ENCODE measurements around the gene FOXK2.
A peak's percentile ranks its signal among the peaks of the same experiment; 100 is the strongest.
"Not testable (repeated sequence)": the region's sequence is repeated elsewhere in the genome, so short reads cannot be mapped to it uniquely, and the experiment has no call there.

Gene FOXK2

DNA sequence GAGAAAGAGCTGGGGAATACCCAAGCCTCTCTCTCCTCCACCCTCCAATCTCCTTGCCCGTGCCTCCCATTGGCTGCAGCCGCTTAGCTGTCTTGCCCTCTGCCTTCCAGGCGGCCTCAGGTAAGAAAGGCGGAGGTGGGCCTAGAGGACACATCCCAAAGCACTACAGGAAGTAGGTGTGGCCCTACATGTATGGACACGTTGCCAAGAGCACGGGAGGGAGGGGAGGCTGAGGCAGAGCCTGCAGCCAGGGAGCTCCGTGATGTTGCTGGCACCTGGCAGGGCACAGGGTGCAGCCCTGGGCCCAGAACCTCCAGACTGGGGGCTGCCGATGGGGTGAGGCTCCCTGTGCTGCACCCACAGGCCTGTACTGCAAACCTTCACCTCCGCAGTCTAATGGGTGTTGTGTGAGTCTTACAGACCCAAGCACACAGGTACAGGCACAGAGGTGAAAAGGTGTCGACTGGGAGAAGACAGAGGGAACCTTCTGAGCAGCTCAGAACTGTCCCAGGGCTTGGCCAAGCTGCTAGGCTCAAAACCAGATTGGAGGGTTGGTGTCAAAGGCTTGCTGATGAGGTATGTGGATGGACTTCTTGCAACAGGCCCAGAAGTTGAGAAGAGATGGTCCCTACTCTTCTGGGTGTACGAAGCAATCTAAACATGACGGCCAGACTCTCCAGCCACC, 23.5 kb upstream of the FOXK2 start:
- DNase-seq: peak; percentile 49

DNA sequence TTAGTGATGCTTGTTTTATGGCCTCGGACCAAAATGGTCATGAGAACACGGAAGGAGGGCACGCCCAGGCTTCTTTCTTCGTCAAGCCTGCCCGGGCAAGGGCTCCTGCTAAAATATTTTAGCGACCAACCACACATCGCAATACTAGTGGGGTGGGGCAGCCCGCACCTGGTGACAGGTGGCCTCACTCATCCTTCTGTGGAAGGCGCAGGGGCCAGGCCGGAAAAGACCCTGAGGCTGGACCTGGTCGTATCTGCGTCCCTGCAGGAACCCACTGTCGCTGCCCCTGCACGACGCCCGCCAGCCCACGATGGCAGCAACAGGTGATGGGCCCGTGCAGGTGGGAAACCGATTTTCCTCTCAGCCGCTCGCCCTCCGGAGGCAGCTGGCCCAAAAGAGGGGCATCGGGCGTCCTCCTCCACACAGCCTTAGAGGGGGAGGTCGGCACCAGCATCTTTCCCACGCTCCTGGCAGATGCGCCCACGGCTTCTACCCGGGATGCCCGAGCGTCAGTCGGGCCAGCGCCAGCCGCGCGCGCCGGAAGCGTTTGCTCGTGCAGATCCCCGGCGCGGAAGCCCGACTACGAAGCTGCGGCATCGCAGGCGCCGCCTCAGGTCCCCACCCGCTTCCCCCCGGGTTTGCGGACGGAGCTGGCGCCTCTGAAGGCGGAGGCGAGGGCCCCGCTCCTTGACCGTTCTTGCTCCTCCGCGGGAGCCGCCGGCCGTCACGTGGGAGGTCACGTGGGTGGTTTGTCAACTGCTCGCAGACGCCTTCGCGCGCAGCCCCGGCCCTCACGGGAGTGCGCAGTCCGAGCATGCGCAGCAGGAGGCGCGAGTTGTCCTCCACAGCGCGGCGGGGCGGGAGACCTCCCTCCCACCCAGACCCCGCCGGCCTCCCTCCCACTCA, 22.8 kb upstream of the FOXK2 start:
- DNase-seq: peak; percentile 84

DNA sequence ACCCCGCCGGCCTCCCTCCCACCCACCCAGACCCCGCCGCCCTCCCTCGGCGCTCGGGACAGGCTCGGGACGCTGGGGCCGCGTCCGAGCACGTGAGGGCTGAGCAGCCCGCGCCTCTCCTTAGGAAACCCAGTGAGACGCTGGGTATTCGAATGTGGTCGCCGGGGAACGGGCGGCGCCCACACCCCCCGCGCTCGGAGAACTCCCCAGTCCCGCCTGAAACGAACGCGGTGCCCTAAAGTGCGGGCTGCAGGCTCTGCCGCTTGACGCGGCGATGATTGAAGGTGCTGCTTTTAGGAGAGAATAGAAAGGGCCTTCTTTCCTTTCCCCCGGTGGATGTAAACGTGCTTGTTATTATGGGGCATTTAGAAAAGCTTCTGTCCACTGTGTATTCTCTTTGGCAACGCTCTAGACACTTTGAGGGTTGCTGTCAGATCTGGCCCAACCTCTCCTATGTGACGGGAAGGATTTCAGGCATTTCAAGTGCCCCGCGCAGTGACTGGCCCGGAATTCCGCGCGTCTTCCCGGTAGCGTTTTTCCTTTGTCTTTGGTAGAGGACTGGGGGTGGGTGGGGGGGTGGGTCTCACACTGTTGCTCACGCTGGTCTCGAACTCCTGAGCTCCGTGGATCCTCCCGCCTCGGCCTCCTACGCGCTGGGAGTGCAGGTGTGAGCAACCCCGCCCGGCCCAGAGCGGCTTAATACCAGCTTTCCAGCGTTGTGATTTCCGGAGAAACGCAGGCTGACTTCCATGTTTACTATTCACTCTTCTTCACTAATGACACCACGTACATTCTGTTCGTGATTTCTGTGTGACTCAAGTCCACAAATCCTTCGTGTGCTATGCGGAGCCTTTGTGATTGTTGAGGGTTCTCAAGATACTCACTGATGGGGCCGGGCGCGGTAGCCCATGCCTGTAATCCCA, 21.8 kb upstream of the FOXK2 start:
- peak; percentile 16 for DNase-seq

DNA sequence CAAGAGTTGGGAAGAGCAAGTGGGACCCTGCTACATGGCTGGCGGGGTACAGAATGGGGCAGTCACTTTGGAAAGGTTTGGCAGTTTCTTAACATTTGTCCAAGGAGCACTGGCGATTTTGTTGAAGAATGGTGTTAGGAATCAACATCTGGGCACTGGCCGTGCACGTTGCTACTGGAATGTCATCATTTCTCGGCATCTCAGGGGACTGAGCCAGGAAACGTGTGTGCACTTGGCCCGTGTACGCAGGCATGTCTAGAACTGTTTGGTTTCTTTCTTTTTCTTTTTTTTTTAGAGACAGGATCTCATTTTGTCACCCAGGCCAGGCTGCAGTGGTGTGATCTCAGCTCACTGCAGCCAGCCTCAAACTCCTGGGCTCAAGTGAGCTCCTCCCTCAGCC, 17.3 kb upstream of the FOXK2 start:
- no peak for DNase-seq

DNA sequence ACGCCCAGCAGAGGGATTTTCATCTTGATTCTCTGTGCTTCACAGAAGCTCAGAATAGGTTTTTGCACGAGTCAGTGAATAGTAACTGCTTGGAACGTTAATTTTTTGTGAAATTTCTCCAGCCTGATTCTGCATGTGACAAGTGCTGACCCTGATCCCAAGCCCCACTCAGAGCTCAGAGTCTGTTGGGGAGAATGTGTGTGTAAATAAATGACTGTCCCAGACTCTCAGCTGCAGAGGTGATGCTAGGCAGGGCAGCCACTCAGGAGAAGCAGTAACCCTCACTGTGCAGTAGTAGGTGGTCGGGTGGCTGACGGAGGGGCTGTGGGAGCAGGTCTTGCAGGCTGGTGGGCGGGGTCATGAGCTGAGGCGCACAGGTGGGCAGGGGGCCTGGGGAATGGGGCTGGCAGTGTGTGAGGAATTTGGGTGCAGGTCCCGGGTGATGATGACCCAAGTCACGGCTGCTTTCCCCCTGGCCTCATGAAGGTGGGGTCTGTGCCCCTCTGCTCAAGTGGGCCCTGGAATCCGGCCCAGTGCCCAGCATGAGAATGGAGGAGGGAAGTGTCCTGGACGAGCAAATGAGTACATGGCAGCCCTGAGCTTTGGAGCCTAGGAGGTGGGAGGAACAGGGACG, 16.3 kb upstream of the FOXK2 start:
- no peak for DNase-seq

DNA sequence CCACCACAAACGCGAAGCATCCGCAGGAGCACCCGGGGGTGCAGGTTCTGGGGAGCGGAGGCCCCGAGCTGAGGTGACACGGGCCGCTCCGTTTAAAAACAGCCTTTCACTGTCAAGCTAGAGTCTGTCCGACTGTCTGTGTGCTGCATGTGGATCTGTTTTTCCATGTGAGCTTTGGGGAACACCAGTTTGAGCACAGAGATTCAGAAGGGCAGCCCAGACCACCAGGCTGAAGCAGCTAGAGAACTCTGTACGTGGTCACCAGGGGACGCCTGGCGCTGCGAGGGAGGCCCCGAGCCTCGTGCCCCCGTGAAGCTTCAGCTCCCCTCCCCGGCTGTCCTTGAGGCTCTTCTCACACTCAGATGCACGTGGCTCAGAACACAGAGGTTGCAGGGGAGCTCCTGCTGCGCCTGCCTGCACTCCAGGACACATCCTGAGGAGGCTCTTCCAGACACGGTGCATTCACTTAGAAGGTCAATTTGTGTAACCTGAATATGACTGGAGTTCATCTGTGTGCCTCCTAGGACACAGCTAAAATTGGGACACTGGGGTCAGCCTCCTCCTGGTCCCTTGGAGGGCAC, 15.7 kb upstream of the FOXK2 start:
- no peak for DNase-seq

DNA sequence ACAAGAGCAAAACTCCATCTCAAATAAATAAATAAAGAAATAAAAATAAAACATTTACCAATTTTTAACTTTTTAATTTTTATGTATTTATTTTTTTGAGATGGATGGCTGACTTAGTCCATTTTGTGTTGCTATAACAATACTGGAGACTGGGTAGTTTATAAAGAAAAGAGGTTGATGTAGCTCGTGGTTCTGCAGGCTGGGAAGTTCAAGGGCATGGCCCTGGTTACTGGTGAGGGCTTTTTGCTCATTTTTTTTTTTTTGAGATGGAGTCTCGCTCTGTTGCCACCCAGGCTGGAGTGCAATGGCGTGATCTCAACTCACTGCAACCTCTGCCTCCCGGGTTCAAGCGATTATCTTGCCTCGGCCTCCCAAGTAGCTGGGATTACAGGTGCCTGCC, 14.2 kb upstream of the FOXK2 start:
- DNase-seq: no peak

DNA sequence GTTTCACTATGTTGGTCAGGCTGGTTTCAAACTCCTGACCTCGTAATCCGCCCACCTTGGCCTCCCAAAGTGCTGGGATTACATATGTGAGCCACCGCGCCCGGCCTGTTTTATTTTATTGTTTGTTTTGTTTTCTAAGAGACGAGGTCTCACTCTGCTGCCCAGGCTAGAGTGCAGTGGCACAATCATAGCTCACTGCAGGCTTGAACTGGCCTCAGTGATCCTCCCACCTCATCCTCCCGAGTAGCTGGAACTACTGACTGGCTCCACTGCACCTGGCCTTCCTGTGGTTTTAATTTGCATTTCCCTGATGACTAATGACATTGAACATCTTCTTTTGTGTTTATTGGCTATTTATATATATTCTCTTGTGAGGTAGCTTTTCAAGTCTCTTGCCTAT, 13.1 kb upstream of the FOXK2 start:
- DNase-seq: peak; percentile 83

DNA sequence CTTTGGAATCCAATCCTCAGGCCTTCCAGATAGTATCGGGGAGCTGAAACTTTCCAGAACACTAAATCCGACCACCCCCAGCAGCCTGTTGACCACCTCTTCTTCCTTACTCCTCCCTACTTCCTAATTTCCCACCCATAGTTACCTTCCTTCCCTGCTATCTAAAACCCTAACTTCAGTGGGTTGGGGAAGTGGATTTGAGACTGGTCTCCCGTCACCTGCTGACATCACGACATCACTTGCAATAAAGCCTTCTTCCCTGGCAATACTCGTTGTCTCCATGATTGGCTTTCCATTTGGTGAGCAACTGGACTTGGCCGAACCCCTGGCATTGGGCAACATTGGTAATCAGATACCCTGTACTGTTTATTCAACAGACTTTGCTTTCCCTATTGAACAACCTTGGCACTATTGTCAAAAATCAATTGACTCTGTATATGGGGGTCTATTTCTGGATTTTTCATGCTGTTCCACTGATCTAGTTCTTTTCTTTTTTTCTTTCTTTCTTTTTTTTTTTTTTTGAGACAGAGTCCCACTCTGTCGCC, 11.8 kb upstream of the FOXK2 start:
- DNase-seq: no peak

DNA sequence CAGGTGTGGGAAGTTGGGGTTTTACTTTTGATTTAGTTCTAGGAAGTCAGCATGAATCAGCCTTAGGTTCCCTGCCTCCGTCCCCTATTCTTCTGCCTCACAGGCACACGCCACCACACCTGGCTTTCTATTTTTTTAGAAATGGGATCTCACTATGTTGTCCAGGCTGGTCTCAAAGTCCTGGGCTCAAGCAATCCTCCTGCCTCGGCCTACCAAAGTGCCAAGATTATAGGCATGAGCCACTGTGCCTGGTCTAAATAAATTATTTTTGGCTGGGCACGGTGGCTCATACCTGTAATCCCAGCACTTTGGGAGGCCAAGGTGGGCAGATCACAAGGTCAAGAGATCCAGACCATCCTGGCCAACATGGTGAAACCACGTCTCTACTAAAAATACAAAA, 7.9 kb upstream of the FOXK2 start:
- not testable (repeated sequence) for DNase-seq

DNA sequence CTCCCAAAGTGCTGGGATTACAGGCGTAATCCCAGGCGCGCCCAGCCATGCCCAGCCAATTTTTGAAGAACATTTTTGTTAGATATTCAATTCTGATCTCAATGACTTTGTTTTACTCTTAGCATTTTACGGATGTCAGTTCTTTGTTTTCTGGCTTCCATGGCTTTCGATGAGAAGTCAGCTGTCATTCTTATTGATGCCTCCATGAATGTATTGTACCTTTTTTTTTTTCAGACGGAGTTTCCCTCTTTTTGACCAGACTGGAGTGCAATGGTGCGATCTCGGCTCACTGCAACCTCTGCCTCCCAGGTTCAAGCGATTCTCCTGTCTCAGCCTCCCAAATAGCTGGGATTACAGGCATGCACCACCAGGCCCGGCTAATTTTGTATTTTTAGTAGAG, 5.7 kb upstream of the FOXK2 start:
- DNase-seq: not testable (repeated sequence)

DNA sequence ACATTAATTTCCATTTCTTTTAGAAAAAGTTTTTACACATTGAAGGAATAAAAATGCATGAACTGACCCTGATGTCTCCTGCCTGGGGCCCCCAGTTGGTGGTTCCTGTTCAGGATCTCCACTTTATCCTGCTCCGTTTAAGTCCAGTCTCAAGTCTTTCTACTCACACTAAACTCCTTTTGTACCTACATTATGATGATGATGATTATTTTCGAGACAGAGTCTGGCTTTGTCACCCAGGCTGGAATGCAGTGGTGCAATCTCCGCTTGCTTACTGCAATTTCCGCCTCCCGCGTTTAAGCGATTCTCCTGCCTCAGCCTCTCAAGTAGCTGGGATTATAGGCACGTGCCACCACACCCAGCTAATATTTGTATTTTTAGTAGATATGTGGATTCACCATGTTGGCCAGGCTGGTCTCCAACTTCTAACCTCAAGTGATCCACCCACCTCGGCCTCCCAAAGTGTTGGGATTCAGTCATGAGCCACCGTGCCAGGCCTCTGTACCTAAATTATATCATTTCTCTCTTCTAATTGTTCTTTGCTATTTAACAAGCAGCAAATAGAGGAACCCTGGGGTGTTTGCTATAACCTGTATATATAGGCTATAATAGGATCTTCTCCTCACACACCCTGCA, 2.2 kb upstream of the FOXK2 start:
- no peak for DNase-seq

DNA sequence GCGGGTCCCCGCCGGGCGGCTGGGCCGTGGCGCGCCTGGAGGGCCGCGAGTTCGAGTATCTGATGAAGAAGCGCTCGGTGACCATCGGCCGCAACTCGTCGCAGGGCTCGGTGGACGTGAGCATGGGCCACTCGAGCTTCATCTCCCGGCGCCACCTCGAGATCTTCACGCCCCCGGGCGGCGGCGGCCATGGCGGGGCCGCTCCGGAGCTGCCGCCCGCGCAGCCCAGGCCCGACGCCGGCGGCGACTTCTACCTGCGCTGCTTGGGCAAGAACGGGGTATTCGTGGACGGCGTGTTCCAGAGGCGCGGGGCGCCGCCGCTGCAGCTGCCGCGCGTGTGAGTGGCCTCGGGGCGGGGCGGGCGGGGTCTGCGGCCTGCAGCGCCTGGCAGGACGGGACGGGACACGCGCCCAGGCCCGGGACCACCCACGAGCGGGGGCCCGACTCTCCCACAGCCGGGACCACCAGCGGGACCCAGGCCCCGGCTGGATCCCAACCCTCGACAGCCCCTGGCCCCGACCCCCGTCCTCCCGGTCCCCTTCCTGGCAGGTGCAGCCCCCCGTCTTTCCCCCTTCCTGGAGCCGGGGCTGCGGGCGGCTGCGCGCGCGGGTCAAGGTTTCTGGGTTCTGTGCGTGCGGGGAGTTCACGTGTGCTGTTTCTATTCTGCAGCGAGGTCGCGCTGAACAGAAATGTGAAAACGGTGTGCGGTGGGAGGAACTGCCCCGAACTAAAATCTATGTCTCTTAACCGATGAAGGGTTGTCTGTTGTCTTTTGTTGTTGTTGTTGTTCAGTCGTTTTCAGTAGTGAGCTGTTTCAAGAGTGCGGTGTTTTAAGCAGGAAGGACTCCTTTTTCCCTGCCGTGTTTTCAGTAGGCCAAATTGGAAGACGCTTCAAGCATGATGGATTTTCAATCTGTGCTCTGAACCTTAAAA, 705 bp downstream of the FOXK2 start:
- DNase-seq: peak; percentile 29

DNA sequence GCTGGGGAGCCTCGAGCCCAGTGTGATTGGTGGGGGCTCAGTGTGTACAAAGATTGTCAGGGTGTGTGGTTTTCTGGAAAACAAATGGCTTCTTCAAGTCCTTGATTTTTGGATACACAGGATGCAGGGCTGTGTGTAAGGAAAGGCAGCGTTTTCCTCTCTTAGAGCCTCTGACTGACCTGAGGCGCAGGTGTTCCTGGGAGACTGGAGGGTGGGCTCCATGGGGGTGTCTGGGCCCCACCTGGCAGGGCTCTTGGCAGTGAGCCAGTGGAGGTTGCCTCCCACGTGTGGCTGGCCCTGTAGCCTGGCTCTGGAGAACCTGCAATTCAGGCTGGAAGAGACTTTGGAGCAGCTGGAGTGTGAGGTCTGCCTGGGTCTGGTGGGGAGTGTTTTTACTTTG, 5.0 kb downstream of the FOXK2 start:
- DNase-seq: no peak

DNA sequence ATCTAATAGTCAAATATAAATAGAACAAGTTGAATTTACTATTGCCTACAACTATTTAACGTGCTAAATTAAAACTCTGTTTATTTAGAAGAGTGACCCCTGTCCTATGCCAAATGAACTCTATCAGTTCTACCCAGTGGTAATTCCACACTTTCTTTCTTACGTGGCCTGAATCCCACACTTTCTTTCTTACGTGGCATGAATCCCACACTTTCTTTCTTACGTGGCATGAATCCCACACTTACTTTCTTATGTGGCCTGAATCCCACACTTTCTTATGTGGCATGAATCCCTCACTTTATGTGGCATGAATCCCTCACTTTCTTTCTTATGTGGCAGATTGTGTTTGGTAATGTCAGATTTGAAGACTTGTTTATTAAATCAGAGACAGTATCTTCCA, 6.2 kb downstream of the FOXK2 start:
- DNase-seq: no peak

DNA sequence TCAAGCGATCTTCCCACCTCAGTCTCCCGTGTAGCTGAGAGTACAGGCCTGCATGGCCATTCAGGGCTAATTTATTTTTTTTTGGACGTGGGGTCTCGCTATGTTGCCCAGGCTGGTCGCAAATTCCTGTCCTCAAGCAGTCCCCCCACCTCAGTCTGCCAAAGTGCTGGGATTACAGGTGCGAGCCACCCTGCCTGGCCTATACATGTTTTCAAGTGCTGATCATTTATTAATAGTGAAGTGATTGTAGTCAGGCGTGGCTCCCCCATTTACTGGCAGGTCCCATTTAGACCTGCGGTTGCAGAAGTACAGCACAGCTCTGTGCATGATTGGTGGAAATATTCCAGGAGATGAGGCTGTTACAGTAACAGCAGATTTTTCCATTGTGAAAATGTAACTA, 8.4 kb downstream of the FOXK2 start:
- no peak for DNase-seq

DNA sequence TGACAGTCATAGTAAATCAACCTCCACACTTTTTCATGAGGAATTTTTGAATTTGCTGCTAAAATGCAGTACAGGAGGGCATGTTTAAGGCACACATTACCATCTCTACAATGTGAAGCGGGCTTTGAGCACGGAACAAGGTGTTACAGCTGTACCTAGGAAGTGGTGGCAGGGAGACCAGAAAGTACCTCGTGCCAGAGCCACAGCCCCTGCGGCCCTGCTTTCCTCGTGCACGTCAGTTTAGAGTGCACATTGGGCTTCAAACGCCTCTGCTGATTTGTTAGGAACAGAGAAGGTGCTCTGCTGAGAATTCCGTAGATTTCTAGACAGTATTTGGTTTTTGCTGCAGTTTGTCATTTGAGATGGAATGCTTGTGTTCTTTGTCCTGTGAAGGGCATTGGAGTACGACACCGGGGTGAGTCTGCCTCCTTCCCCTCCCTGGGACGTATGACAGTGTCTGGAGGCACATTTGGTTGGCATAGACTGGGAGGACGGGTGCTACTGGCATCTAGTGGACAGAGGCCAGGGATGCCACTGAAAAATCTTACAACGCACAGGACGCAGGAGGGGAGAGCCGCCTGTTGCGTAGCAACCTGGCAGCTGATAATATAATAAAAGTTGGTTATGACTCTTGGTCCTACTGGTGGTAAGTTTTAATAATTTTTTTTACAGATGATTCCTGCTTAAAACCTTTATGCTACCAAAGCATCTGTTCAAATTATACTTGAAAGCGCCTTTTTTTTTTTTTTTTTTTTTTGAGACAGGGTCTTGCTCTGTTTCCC, 9.1 kb downstream of the FOXK2 start:
- DNase-seq: peak; percentile 58

DNA sequence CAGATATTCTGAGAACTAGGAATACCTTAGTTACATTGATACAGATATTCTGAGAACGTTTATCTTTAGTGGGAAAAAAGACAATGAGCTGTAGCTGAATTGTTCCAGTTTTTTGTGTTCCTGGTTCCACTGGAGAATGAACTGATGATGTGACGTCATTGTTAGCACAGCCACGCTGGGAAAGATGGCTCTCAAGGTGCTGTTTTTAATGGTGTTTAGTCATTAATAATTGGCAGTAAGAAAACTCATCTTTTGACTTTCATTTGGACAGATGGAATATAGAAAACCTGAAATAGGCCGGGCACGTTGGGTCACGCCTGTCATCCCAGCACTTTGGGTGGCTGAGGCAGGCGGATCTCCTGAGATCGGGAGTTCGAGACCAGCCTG, 10.4 kb downstream of the FOXK2 start:
- no peak for DNase-seq

DNA sequence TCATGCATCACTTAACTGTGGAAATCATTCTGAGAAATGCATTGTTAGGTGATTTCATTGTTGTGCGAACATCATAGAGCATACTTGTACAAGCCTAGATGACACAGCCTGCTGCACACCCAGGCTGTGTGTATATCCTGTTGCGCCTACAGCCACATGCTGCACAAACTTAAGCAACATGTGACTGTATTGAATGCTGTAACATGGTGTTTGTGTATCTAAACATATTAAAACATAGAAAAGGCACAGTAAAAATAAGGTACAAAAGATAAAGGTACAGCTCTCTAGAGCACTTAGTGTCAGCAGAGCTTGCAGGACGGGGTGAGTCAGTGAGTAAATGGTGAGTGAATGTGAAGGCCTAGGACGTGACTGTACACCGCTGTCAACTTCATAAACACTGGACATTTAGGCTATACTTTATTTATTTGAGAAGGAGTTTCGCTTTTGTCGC, 11.9 kb downstream of the FOXK2 start:
- no peak for DNase-seq

DNA sequence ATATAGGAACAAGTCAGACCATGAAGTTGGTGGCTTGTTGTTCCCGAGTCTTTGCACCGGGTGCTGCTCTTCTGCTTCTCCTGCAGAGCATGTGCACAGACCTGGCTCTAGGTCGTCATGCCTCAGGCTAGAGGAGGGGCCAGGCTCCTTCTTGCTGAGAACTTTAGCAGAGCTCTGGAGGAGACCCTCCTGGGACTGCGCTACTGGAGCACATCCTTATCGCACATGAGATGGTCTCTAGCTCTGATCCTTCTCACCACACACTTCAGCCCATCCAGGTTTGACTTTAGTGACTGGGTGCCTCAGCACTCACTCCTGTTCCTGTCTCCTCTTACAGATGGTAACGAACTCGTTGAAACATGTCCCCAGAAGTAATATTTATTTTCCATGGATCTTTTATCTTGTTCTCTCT, 14.9 kb downstream of the FOXK2 start:
- DNase-seq: no peak

Measured in NCI-H526 treated with DMSO at 0.1 percent for 48 hours (cell line).